Neural cell (in vitro differentiated cells): ENCODE measurements around the gene NFAM1. TPM values are rescaled to one million over a fixed set of nuclear protein-coding genes. Genes with fewer than 3 reads are reported as not detected.

Experiments
- H2AFZ ChIP-seq: fragments of 200-600, 300-800 bp; sonication (generic), shearing (Covaris generic); 2 replicates; pipeline ENCODE4 v1.6.0; 2014; ENCODE audit warnings: low read depth, mild to moderate bottlenecking, antibody characterized with exemption, low read length, moderate library complexity
- H3F3A ChIP-seq: fragments of 200-600 bp; shearing (Covaris generic); 2 replicates; pipeline ENCODE4 v1.6.1; 2016; ENCODE audit warnings: mild to moderate bottlenecking, moderate library complexity, mixed read lengths, antibody characterized with exemption, low read length; ENCODE audit not compliant: insufficient read depth, poor library complexity, severe bottlenecking
- H3K27ac ChIP-seq: fragments of 200-600, 300-800 bp; sonication (generic), shearing (Covaris generic); 2 replicates; pipeline ENCODE4 v1.5.1; 2014; ENCODE audit warnings: mild to moderate bottlenecking, low read length, moderate library complexity
- H3K27me3 ChIP-seq: fragments of 300-800, 200-600 bp; sonication (generic), shearing (Covaris generic); 2 replicates; pipeline ENCODE4 v1.6.0; 2014; ENCODE audit warnings: mild to moderate bottlenecking, low read depth, low read length, moderate library complexity; ENCODE audit not compliant: insufficient read depth
- H3K36me3 ChIP-seq: fragments of 300-800, 200-600 bp; sonication (generic), shearing (Covaris generic); 2 replicates; pipeline ENCODE4 v1.5.1; 2014; ENCODE audit warnings: mild to moderate bottlenecking, antibody characterized with exemption, low read length, moderate library complexity; ENCODE audit not compliant: insufficient read depth
- H3K4me2 ChIP-seq: fragments of 300-800, 200-600 bp; sonication (generic), shearing (Covaris generic); 2 replicates; pipeline ENCODE4 v1.6.0; 2014; ENCODE audit warnings: mild to moderate bottlenecking, low read length
- H3K4me3 ChIP-seq: fragments of 300-800, 200-600 bp; sonication (generic), shearing (Covaris generic); 2 replicates; pipeline ENCODE4 v1.5.1; 2014; ENCODE audit warnings: mild to moderate bottlenecking, low read length, moderate library complexity
- H3K79me2 ChIP-seq: fragments of 200-600 bp; shearing (Covaris generic); replicated peaks from 2 replicates; pipeline ENCODE4 v1.6.0; 2014; ENCODE audit warnings: mild to moderate bottlenecking, low read length, moderate library complexity; ENCODE audit not compliant: insufficient read depth
- H3K9ac ChIP-seq: fragments of 300-800, 200-600 bp; sonication (generic), shearing (Covaris generic); 2 replicates; pipeline ENCODE4 v1.6.1; 2016; ENCODE audit warnings: mild to moderate bottlenecking, low read length, mixed read lengths
- H3K9me2 ChIP-seq: fragments of 200-600 bp; shearing (Covaris generic); 2 replicates; pipeline ENCODE4 v1.6.1; 2016; ENCODE audit warnings: mild to moderate bottlenecking, low read length, mixed read lengths; ENCODE audit not compliant: insufficient read depth
- H3K9me3 ChIP-seq: fragments of 200-600, 300-800 bp; sonication (generic), shearing (Covaris generic); 2 replicates; pipeline ENCODE4 v1.6.1; 2016; ENCODE audit warnings: mild to moderate bottlenecking, mixed run types, low read length, moderate library complexity, mixed read lengths
- H4K20me1 ChIP-seq: fragments of 200-600 bp; shearing (Covaris generic); 2 replicates; pipeline ENCODE4 v1.6.1; 2016; ENCODE audit warnings: mild to moderate bottlenecking, mixed run types; ENCODE audit not compliant: insufficient read depth
- CTCF ChIP-seq: fragments of 450-650 bp; IDR thresholded peaks from 2 replicates; pipeline ENCODE4 v1.5.1; 2014; ENCODE audit warnings: antibody characterized with exemption, mild to moderate bottlenecking, moderate library complexity; ENCODE audit not compliant: poor library complexity, severe bottlenecking
- EP300 ChIP-seq: fragments of 450-650 bp; conservative IDR thresholded peaks from 2 replicates; pipeline ENCODE4 v1.6.1; 2014; ENCODE audit warnings: antibody characterized with exemption, mild to moderate bottlenecking, moderate library complexity; ENCODE audit not compliant: poor library complexity, severe bottlenecking
- EZH2 ChIP-seq: fragments of 200-600, 300-800 bp; shearing (Covaris generic), sonication (generic); IDR thresholded peaks from 2 replicates; pipeline ENCODE4 v1.6.1; 2014; ENCODE audit warnings: antibody characterized with exemption, low read length, borderline replicate concordance, mild to moderate bottlenecking; ENCODE audit not compliant: insufficient read depth, poor library complexity, severe bottlenecking
- MXI1 ChIP-seq: fragments of 450-650 bp; conservative IDR thresholded peaks from 2 replicates; pipeline ENCODE4 v1.6.1; 2014; ENCODE audit warnings: antibody characterized with exemption, mild to moderate bottlenecking; ENCODE audit not compliant: poor library complexity, severe bottlenecking
- POLR2AphosphoS5 ChIP-seq: IDR thresholded peaks from 2 replicates; pipeline ENCODE4 v1.6.1; 2012
- RAD21 ChIP-seq: fragments of 450-650 bp; conservative IDR thresholded peaks from 2 replicates; pipeline ENCODE4 v1.6.1; 2014; ENCODE audit warnings: antibody characterized with exemption, mild to moderate bottlenecking, moderate library complexity
- REST ChIP-seq: IDR thresholded peaks from 2 replicates; pipeline ENCODE4 v1.6.1; 2012; ENCODE audit warnings: borderline replicate concordance
- SMC3 ChIP-seq: fragments of 450-650 bp; conservative IDR thresholded peaks from 2 replicates; pipeline ENCODE4 v1.6.1; 2014; ENCODE audit warnings: antibody characterized with exemption, mild to moderate bottlenecking, moderate library complexity; ENCODE audit not compliant: poor library complexity
- TAF1 ChIP-seq: IDR thresholded peaks from 2 replicates; pipeline ENCODE4 v1.6.1; 2012; ENCODE audit warnings: low read depth
- polyA plus RNA-seq: library from polyadenylated mRNA; depleted of rRNA; stranded (reverse); fragments of >200 nt; gene quantifications from 2 replicates; pipeline ENCODE4 v1.2.3, GENCODE V29; 2014

The NFAM1 gene
- polyA plus RNA-seq, 1 donor from 2014 or later, result 0.05 TPM

- H3K9ac ChIP-seq, result no peak overlapping the region
- no peak overlapping the region for H3K27ac ChIP-seq
- H3K4me2 ChIP-seq, result no peak overlapping the region
- H3K79me2 ChIP-seq, result peaks cover 11% of the 10 kb centered on the region
- no peak overlapping the region for H2AFZ ChIP-seq
- H3K9me2 ChIP-seq, result no peaks in the 10 kb centered on the region
- no peaks in the 10 kb centered on the region for H3K9me3 ChIP-seq
- H3K4me3 ChIP-seq, result no peak overlapping the region
- H3K36me3 ChIP-seq, result no peaks in the 10 kb centered on the region
- TF ChIP-seq REST (no peak), RAD21 (no peak), MXI1 (no peak), CTCF (no peak), EP300 (no peak), POLR2AphosphoS5 (no peak)
- H3F3A ChIP-seq, result no peaks in the 10 kb centered on the region
- H3K27me3 ChIP-seq, result no peaks in the 10 kb centered on the region
- no peaks in the 10 kb centered on the region for H4K20me1 ChIP-seq
These were observed 73.3 kb downstream of the NFAM1 start for GRCh38 chr22:42358643-42359558.

- H3K9me2 ChIP-seq, result no peaks in the 10 kb centered on the region
- no peaks in the 10 kb centered on the region for H4K20me1 ChIP-seq
- H2AFZ ChIP-seq, result no peak overlapping the region
- H3F3A ChIP-seq, result no peaks in the 10 kb centered on the region
- H3K27ac ChIP-seq, result no peak overlapping the region
- H3K9me3 ChIP-seq, result no peaks in the 10 kb centered on the region
- H3K4me3 ChIP-seq, result no peak overlapping the region
- no peaks in the 10 kb centered on the region for H3K36me3 ChIP-seq
- no peak overlapping the region for H3K9ac ChIP-seq
- H3K79me2 ChIP-seq, result peaks cover 2% of the 10 kb centered on the region
- H3K4me2 ChIP-seq, result no peak overlapping the region
- TF ChIP-seq POLR2AphosphoS5, result no peak
- no peak for TF ChIP-seq TAF1
- no peak for TF ChIP-seq EP300
- no peak for TF ChIP-seq RAD21
- TF ChIP-seq SMC3, result no peak
- no peak for TF ChIP-seq MXI1
- TF ChIP-seq EZH2, result no peak
- no peak for TF ChIP-seq REST
- no peak for TF ChIP-seq CTCF
- no peaks in the 10 kb centered on the region for H3K27me3 ChIP-seq
These were observed 74.4 kb downstream of the NFAM1 start for GRCh38 chr22:42357634-42358296.
